ENCODE results near the gene PWP2.

DNA sequence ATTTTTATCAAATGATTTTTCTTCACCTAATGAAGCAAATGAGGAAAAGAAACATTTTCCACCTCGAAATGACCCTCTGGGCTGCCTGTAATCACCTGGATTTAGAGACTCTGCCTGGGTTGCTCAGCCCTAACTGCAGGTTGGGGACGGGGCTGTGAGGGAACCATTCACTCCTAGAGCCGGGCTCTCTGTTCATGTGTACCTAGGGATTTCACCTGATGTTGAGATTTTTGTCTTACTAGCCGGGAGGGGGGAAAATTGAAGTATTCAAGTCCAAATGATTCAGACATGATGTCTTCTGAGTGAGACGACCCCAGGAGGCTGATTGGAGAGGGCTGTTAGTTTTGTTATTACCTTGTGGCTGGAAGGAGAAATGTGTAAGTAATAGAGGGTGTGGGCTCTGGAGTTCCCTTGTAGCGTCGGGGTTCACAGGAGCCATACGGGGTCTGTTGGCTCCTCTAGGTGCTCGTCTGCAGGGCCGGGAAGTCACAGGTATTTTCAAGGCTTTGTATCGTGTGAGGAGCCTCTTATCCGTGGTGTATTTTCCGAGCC, 42.3 kb upstream of the PWP2 start:
- no peak for TF ChIP-seq POLR2AphosphoS5 (IDR thresholded peaks at IDR 0.05; ENCODE audit: low read depth)
- TF ChIP-seq, protein P1, sequence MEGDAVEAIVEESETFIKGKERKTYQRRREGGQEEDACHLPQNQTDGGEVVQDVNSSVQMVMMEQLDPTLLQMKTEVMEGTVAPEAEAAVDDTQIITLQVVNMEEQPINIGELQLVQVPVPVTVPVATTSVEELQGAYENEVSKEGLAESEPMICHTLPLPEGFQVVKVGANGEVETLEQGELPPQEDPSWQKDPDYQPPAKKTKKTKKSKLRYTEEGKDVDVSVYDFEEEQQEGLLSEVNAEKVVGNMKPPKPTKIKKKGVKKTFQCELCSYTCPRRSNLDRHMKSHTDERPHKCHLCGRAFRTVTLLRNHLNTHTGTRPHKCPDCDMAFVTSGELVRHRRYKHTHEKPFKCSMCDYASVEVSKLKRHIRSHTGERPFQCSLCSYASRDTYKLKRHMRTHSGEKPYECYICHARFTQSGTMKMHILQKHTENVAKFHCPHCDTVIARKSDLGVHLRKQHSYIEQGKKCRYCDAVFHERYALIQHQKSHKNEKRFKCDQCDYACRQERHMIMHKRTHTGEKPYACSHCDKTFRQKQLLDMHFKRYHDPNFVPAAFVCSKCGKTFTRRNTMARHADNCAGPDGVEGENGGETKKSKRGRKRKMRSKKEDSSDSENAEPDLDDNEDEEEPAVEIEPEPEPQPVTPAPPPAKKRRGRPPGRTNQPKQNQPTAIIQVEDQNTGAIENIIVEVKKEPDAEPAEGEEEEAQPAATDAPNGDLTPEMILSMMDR (IDR thresholded peaks at IDR 0.05; ENCODE audit: insufficient read depth, low read length) = no peak
